Measurements from ENCODE around the gene APMAP.
A peak's percentile ranks its signal among the peaks of the same experiment; 100 is the strongest.

The APMAP gene

GRCh38 chr20:24918579-24919566 lies 73.7 kb downstream of the APMAP start:
- Histone ChIP-seq H3K79me2 (ENCODE audit: insufficient read depth, low read length) (no peaks in the 10 kb centered on the region), H3K27me3 (ENCODE audit: low read length) (no peaks in the 10 kb centered on the region), H3K9ac (ENCODE audit: low read length) (no peak overlapping the region), H2AFZ (ENCODE audit: low read depth, low read length, severe bottlenecking) (no peak overlapping the region), H3F3A (ENCODE audit: insufficient read depth) (no peaks in the 10 kb centered on the region), H3K36me3 (ENCODE audit: low read length) (no peaks in the 10 kb centered on the region), H3K27ac (ENCODE audit: low read depth, low read length) (no peak overlapping the region), H3K4me3 (ENCODE audit: insufficient read depth, low read length, poor library complexity, severe bottlenecking) (no peak overlapping the region), H3K4me2 (ENCODE audit: low read depth, low read length, poor library complexity, severe bottlenecking) (no peak overlapping the region), H3K9me3 (ENCODE audit: insufficient read depth, low read length) (no peaks in the 10 kb centered on the region), H3K9me2 (replicated peaks; ENCODE audit: insufficient read depth, low read length) (no peaks in the 10 kb centered on the region), H4K20me1 (ENCODE audit: low read depth, low read length) (no peaks in the 10 kb centered on the region)
- TF ChIP-seq EZH2phosphoT487 (conservative IDR thresholded peaks at IDR 0.05; ENCODE audit: low read length) (no peak), CTCF (IDR thresholded peaks at IDR 0.05; ENCODE audit: insufficient read depth, low read length, poor library complexity, severe bottlenecking) (no peak)

DNA sequence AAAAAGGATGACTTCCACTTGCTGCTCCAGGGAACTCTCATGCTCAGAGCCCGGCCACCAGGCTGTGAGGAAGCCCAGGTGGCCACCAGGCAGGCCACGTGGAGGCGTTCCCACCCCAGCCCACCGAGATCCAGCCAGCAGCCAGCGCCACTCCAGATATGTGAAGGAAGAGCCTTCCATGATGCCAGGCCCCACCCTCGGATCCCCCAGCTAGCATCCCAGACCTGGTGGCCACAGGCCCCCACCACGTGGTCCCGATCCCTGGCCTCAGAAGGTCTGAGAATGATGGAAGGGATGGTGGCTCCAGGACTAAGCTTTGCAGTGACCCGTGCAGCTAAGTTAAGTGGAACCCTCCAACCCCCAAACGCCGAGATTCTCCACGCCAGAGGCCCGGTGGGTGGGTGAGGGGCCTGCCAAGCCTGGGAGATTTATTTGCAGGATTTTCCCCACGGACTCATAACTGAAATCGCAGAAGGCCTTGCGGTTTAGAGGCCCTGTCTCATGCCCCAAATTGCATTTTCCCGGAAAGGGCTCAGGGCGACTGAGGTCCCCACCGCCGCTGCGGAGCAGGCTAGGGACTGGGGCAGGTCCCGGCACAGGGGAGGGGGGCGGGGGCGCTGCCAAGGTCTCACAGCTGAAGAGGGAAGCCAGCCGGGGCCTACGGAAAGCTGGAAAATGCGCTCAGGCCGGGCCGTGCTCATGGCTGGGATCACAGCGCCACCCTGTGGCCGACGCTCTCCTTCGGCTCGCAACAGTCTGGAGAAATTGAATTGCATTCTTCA lies 74.6 kb downstream of the APMAP start:
- no peak overlapping the region for H3K27ac ChIP-seq (ENCODE audit: low read depth, low read length)
- H3K27me3 ChIP-seq (ENCODE audit: low read length), result no peaks in the 10 kb centered on the region
- no peaks in the 10 kb centered on the region for H3K36me3 ChIP-seq (ENCODE audit: low read length)
- H2AFZ ChIP-seq (ENCODE audit: low read depth, low read length, severe bottlenecking), result no peak overlapping the region
- H3K79me2 ChIP-seq (ENCODE audit: insufficient read depth, low read length), result no peaks in the 10 kb centered on the region
- no peak overlapping the region for H3K9ac ChIP-seq (ENCODE audit: low read length)
- TF ChIP-seq EZH2phosphoT487 (conservative IDR thresholded peaks at IDR 0.05; ENCODE audit: low read length) (no peak), CTCF (IDR thresholded peaks at IDR 0.05; ENCODE audit: insufficient read depth, low read length, poor library complexity, severe bottlenecking) (peak; percentile 75)
- no peaks in the 10 kb centered on the region for H3F3A ChIP-seq (ENCODE audit: insufficient read depth)
- H3K9me3 ChIP-seq (ENCODE audit: insufficient read depth, low read length), result no peaks in the 10 kb centered on the region
- no peak overlapping the region for H3K4me2 ChIP-seq (ENCODE audit: low read depth, low read length, poor library complexity, severe bottlenecking)
- H3K9me2 ChIP-seq (replicated peaks; ENCODE audit: insufficient read depth, low read length), result no peaks in the 10 kb centered on the region
- no peak overlapping the region for H3K4me3 ChIP-seq (ENCODE audit: insufficient read depth, low read length, poor library complexity, severe bottlenecking)
- H4K20me1 ChIP-seq (ENCODE audit: low read depth, low read length), result no peaks in the 10 kb centered on the region

- Histone ChIP-seq H3K4me2 (ENCODE audit: low read depth, low read length, poor library complexity, severe bottlenecking) (no peak overlapping the region), H4K20me1 (ENCODE audit: low read depth, low read length) (no peaks in the 10 kb centered on the region), H3F3A (ENCODE audit: insufficient read depth) (no peaks in the 10 kb centered on the region), H3K27me3 (ENCODE audit: low read length) (no peaks in the 10 kb centered on the region), H3K9ac (ENCODE audit: low read length) (no peak overlapping the region), H3K36me3 (ENCODE audit: low read length) (no peaks in the 10 kb centered on the region), H3K9me2 (replicated peaks; ENCODE audit: insufficient read depth, low read length) (no peaks in the 10 kb centered on the region), H3K9me3 (ENCODE audit: insufficient read depth, low read length) (no peaks in the 10 kb centered on the region), H3K4me3 (ENCODE audit: insufficient read depth, low read length, poor library complexity, severe bottlenecking) (no peak overlapping the region), H3K79me2 (ENCODE audit: insufficient read depth, low read length) (no peaks in the 10 kb centered on the region), H3K27ac (ENCODE audit: low read depth, low read length) (no peak overlapping the region), H2AFZ (ENCODE audit: low read depth, low read length, severe bottlenecking) (no peak overlapping the region)
- TF ChIP-seq EZH2phosphoT487 (conservative IDR thresholded peaks at IDR 0.05; ENCODE audit: low read length), result no peak
- TF ChIP-seq CTCF (IDR thresholded peaks at IDR 0.05; ENCODE audit: insufficient read depth, low read length, poor library complexity, severe bottlenecking), result no peak
Measured at GRCh38 chr20:24917056-24917455, 75.5 kb downstream of the APMAP start.
